SK-N-SH (cell line): Measurements from ENCODE around the gene SLC8A1. TPM values are rescaled to one million over a fixed set of nuclear protein-coding genes. Genes with fewer than 3 reads are reported as not detected.

Experiments
- CTCF ChIA-PET: fragments of 300-600, 350-600 bp; formaldehyde crosslinking; extraction: SDS; loops from one replicate; lab custom pipeline; 2021; lab: Yijun Ruan, JAX
- POLR2A ChIA-PET: fragments of 350-600 bp; sonication (Branson Sonifier 250); formaldehyde crosslinking; extraction: SDS; loops from one replicate; lab custom pipeline; 2020; ENCODE audit warnings: antibody characterized with exemption, inconsistent platforms; lab: Yijun Ruan, JAX
- DNase-seq: peaks from one replicate; pipeline ENCODE4 v3.0.0; 2012
- H2AFZ ChIP-seq: fragments of 200-600 bp; sonication (generic); 2 replicates; pipeline ENCODE4 v1.8.1; 2016; ENCODE audit warnings: antibody characterized with exemption, mild to moderate bottlenecking, low read depth
- H3F3A ChIP-seq: fragments of 200-600 bp; sonication (generic); replicated peaks from 2 replicates; pipeline ENCODE3; 2016; ENCODE audit warnings: antibody characterized with exemption, mild to moderate bottlenecking; ENCODE audit not compliant: insufficient read depth
- H3K27ac ChIP-seq, 2 experiments: fragments of 200-500 bp in 1 of 2; fragments of 200-600 bp in 1 of 2; sonication (Bioruptor generic) in 1 of 2; sonication (generic), shearing (Covaris generic) in 1 of 2; 2 replicates each; pipeline versions ENCODE4 v1.5.1 to v1.6.1; 2014 to 2016; ENCODE audit warnings: low read depth in 2 of 2, inconsistent platforms in 1 of 2, low read length in 1 of 2, mild to moderate bottlenecking in 1 of 2, mixed read lengths in 1 of 2
- H3K27me3 ChIP-seq: fragments of 200-600 bp; sonication (generic), shearing (Covaris generic); 2 replicates; pipeline ENCODE4 v1.6.1; 2016; ENCODE audit warnings: mixed run types; ENCODE audit not compliant: insufficient read depth
- H3K36me3 ChIP-seq, 2 experiments: fragments of 200-500 bp in 1 of 2; fragments of 200-600 bp in 1 of 2; sonication (Bioruptor generic) in 1 of 2; sonication (generic) in 1 of 2; replicated peaks in 1 of 2; 2 replicates each; pipeline versions ENCODE3 to v1.5.1; 2014 to 2016; ENCODE audit warnings: low read length in 1 of 2, mild to moderate bottlenecking in 1 of 2; ENCODE audit not compliant: insufficient read depth in 2 of 2, control insufficient read depth in 1 of 2
- H3K4me1 ChIP-seq, 2 experiments: fragments of 200-500 bp in 1 of 2; fragments of 200-600 bp in 1 of 2; sonication (Bioruptor generic) in 1 of 2; sonication (generic), shearing (Covaris generic) in 1 of 2; 2 replicates each; pipeline versions ENCODE4 v1.5.1 to v1.6.1; 2014 to 2016; ENCODE audit warnings: low read depth in 1 of 2, low read length in 1 of 2, mixed run types in 1 of 2; ENCODE audit not compliant: insufficient read depth in 2 of 2, control insufficient read depth in 1 of 2
- H3K4me2 ChIP-seq: fragments of 200-600 bp; sonication (generic), shearing (Covaris generic); 2 replicates; pipeline ENCODE4 v1.6.1; 2017; ENCODE audit warnings: mixed run types
- H3K4me3 ChIP-seq, 2 experiments: fragments of 200-500 bp in 1 of 2; fragments of 200-600 bp in 1 of 2; sonication (Bioruptor generic) in 1 of 2; sonication (generic), shearing (Covaris generic) in 1 of 2; 2 replicates each; pipeline versions ENCODE4 v1.5.1 to v1.8.1; 2014 to 2016; ENCODE audit warnings: low read depth in 2 of 2, inconsistent platforms in 1 of 2, low read length in 1 of 2, mild to moderate bottlenecking in 1 of 2, mixed read lengths in 1 of 2, moderate library complexity in 1 of 2
- H3K79me2 ChIP-seq: fragments of 200-600 bp; sonication (generic); 2 replicates; pipeline ENCODE4 v1.8.1; 2017; ENCODE audit warnings: mild to moderate bottlenecking; ENCODE audit not compliant: insufficient read depth
- H3K9ac ChIP-seq: fragments of 200-600 bp; sonication (generic); 2 replicates; pipeline ENCODE4 v1.6.1; 2017; ENCODE audit warnings: mixed run types
- H3K9me2 ChIP-seq: fragments of 200-600 bp; sonication (generic); 2 replicates; pipeline ENCODE4 v1.6.1; 2017; ENCODE audit warnings: mixed run types
- H3K9me3 ChIP-seq: fragments of 200-600 bp; sonication (generic); 2 replicates; pipeline ENCODE4 v1.6.1; 2017; ENCODE audit warnings: mixed run types, mild to moderate bottlenecking, moderate library complexity
- H4K20me1 ChIP-seq: fragments of 200-600 bp; sonication (generic); 2 replicates; pipeline ENCODE4 v1.6.1; 2017; ENCODE audit warnings: mild to moderate bottlenecking, mixed run types; ENCODE audit not compliant: insufficient read depth
- CHD2 ChIP-seq: fragments of 150-350 bp; IDR thresholded peaks from 2 replicates; pipeline ENCODE4 v1.6.1; 2018; ENCODE audit warnings: low read length; ENCODE audit not compliant: partially characterized antibody
- ELF1 ChIP-seq: IDR thresholded peaks from 2 replicates; pipeline ENCODE4 v1.4.0; 2012
- EP300 ChIP-seq, 2 experiments: IDR thresholded peaks; 2 replicates each; pipeline versions ENCODE4 v1.4.0 to v1.6.1; 2012; ENCODE audit warnings: borderline replicate concordance in 1 of 2, low read depth in 1 of 2, low read length in 1 of 2
- EZH2phosphoT487 ChIP-seq: fragments of 200-600 bp; sonication (generic); IDR thresholded peaks from 2 replicates; pipeline ENCODE4 v1.6.1; 2017; ENCODE audit warnings: low read depth, mixed run types, mild to moderate bottlenecking, antibody characterized with exemption, moderate library complexity, borderline replicate concordance
- FOXM1 ChIP-seq: IDR thresholded peaks from 2 replicates; pipeline ENCODE4 v1.4.0; 2012; ENCODE audit warnings: low read depth, mild to moderate bottlenecking
- MAX ChIP-seq: IDR thresholded peaks from 2 replicates; pipeline ENCODE4 v1.4.0; 2012; ENCODE audit warnings: low read depth
- MEF2A ChIP-seq: IDR thresholded peaks from 2 replicates; pipeline ENCODE4 v1.4.0; 2012; ENCODE audit warnings: low read depth, borderline replicate concordance
- NFIC ChIP-seq: IDR thresholded peaks from 2 replicates; pipeline ENCODE4 v1.4.0; 2012; ENCODE audit warnings: borderline replicate concordance
- NRF1 ChIP-seq: IDR thresholded peaks from 2 replicates; pipeline ENCODE4 v1.6.1; 2012; ENCODE audit warnings: low read depth, mild to moderate bottlenecking, low read length
- POLR2AphosphoS5 ChIP-seq: IDR thresholded peaks from 2 replicates; pipeline ENCODE4 v1.6.1; 2012; ENCODE audit warnings: low read depth, low read length
- RAD21 ChIP-seq: IDR thresholded peaks from 2 replicates; pipeline ENCODE4 v1.6.1; 2012; ENCODE audit warnings: mild to moderate bottlenecking, low read length
- RCOR1 ChIP-seq: fragments of 150-350 bp; IDR thresholded peaks from 2 replicates; pipeline ENCODE4 v1.6.1; 2017; ENCODE audit warnings: antibody characterized with exemption, low read length
- RFX5 ChIP-seq: IDR thresholded peaks from 2 replicates; pipeline ENCODE4 v1.6.1; 2012; ENCODE audit warnings: mild to moderate bottlenecking, improper control_type of control experiment, low read length
- RXRA ChIP-seq: IDR thresholded peaks from 2 replicates; pipeline ENCODE4 v1.4.0; 2012; ENCODE audit warnings: low read depth, mild to moderate bottlenecking, borderline replicate concordance
- SIN3A ChIP-seq: IDR thresholded peaks from 2 replicates; pipeline ENCODE4 v1.6.1; 2012; ENCODE audit warnings: low read depth, mild to moderate bottlenecking, low read length, moderate library complexity, borderline replicate concordance
- TCF12 ChIP-seq: IDR thresholded peaks from 2 replicates; pipeline ENCODE4 v1.4.0; 2012
- TEAD4 ChIP-seq: IDR thresholded peaks from 2 replicates; pipeline ENCODE4 v1.4.0; 2012; ENCODE audit warnings: mild to moderate bottlenecking, borderline replicate concordance; ENCODE audit not compliant: insufficient read depth
- WGBS: methylation state at CpG from one replicate; pipeline ENCODE4 v1.1.6; 2017; ENCODE audit warnings: low lambda C conversion rate; 5-methylcytosine and 5-hydroxymethylcytosine counted together
- polyA plus RNA-seq, 3 experiments: library from polyadenylated mRNA; depleted of rRNA; stranded (reverse); fragments of >200 nt; gene quantifications; 2 replicates each; pipeline ENCODE4 v1.2.3, GENCODE V29; 2012
- TF ChIP-seq, protein P1 (sequence below): fragments of 150-350 bp; IDR thresholded peaks from 2 replicates; pipeline ENCODE4 v1.6.1; 2016; ENCODE audit warnings: mild to moderate bottlenecking, low read depth, low read length
- TF ChIP-seq, protein P2 (sequence below): fragments of 200-600 bp; sonication (generic); IDR thresholded peaks from 2 replicates; pipeline ENCODE4 v1.6.1; 2017; ENCODE audit warnings: antibody characterized with exemption, mild to moderate bottlenecking, moderate library complexity
- TF ChIP-seq, protein P3 (sequence below): fragments of 150-350 bp; IDR thresholded peaks from 2 replicates; pipeline ENCODE4 v1.6.1; 2017; ENCODE audit warnings: antibody characterized with exemption, low read length, low read depth, borderline replicate concordance

SLC8A1 gene
- polyA plus RNA-seq, 1 of the 3 experiments (the other 2 are of a cell fraction) = 3.2 TPM

- TF ChIP-seq RAD21 = no peak
- TF ChIP-seq TCF12 = peak; percentile 97
- TF ChIP-seq EZH2phosphoT487 = no peak
- TF ChIP-seq, protein P1, sequence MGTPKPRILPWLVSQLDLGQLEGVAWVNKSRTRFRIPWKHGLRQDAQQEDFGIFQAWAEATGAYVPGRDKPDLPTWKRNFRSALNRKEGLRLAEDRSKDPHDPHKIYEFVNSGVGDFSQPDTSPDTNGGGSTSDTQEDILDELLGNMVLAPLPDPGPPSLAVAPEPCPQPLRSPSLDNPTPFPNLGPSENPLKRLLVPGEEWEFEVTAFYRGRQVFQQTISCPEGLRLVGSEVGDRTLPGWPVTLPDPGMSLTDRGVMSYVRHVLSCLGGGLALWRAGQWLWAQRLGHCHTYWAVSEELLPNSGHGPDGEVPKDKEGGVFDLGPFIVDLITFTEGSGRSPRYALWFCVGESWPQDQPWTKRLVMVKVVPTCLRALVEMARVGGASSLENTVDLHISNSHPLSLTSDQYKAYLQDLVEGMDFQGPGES = no peak
- peak; percentile 84 for TF ChIP-seq MEF2A
- peak; percentile 96 for TF ChIP-seq TEAD4
- TF ChIP-seq SIN3A = 0 out of 2 replicates have a peak, but pooled peaks have one; percentile 46
- TF ChIP-seq CHD2 = no peak
- TF ChIP-seq RFX5 = no peak
These were observed 46.4 kb downstream of the SLC8A1 start (continued) for GRCh38 chr2:40405465-40405864.

- Histone ChIP-seq H2AFZ (no peak overlapping the region), H3K4me3 (no peak overlapping the region), H3K9ac (no peak overlapping the region), H3K27me3 (no peaks in the 10 kb centered on the region), H3K4me1 (peaks cover 0 to 29% of the 10 kb centered on the region in 2 experiments; a peak in 3 of 4 replicates), H4K20me1 (no peaks in the 10 kb centered on the region), H3K4me2 (no peak overlapping the region), H3K9me3 (no peaks in the 10 kb centered on the region), H3F3A (peaks cover 25% of the 10 kb centered on the region), H3K27ac (peak overlapping the region in 1 of 2 experiments; percentile 37; a peak in 2 of 4 replicates), H3K9me2 (no peaks in the 10 kb centered on the region), H3K79me2 (no peaks in the 10 kb centered on the region; the same call in 1 of the 2 replicates), H3K36me3 (no peaks in the 10 kb centered on the region)
- ChIA-PET POLR2A (no interaction called here), CTCF (interaction anchor here (0.9 to 1.0 kb wide), 2 partner anchors 9 to 33 kb away, joined by 3 read pairs; no protein-coding TSS in a partner anchor)
- WGBS = over 99% methylated on average over 4 of the region's 4 CpGs
- no peak for TF ChIP-seq RFX5
- no peak for TF ChIP-seq TCF12
- no peak for TF ChIP-seq NRF1
- no peak for TF ChIP-seq RAD21
- no peak for TF ChIP-seq RXRA
- no peak for TF ChIP-seq NFIC
- no peak for TF ChIP-seq POLR2AphosphoS5
- no peak for TF ChIP-seq TEAD4
- no peak for TF ChIP-seq RCOR1
- no peak for TF ChIP-seq EP300 (IDR thresholded peaks at IDR 0.05; ENCODE audit: borderline replicate concordance in 1 of 2, low read depth in 1 of 2, low read length in 1 of 2)
- TF ChIP-seq FOXM1 = no peak
- TF ChIP-seq, protein P2, sequence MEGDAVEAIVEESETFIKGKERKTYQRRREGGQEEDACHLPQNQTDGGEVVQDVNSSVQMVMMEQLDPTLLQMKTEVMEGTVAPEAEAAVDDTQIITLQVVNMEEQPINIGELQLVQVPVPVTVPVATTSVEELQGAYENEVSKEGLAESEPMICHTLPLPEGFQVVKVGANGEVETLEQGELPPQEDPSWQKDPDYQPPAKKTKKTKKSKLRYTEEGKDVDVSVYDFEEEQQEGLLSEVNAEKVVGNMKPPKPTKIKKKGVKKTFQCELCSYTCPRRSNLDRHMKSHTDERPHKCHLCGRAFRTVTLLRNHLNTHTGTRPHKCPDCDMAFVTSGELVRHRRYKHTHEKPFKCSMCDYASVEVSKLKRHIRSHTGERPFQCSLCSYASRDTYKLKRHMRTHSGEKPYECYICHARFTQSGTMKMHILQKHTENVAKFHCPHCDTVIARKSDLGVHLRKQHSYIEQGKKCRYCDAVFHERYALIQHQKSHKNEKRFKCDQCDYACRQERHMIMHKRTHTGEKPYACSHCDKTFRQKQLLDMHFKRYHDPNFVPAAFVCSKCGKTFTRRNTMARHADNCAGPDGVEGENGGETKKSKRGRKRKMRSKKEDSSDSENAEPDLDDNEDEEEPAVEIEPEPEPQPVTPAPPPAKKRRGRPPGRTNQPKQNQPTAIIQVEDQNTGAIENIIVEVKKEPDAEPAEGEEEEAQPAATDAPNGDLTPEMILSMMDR = no peak
- no peak for TF ChIP-seq MAX
- no peak for TF ChIP-seq ELF1
- TF ChIP-seq, protein P3, sequence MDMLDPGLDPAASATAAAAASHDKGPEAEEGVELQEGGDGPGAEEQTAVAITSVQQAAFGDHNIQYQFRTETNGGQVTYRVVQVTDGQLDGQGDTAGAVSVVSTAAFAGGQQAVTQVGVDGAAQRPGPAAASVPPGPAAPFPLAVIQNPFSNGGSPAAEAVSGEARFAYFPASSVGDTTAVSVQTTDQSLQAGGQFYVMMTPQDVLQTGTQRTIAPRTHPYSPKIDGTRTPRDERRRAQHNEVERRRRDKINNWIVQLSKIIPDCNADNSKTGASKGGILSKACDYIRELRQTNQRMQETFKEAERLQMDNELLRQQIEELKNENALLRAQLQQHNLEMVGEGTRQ = no peak
- DNase-seq = no peak
These were observed 47.4 kb downstream of the SLC8A1 start for GRCh38 chr2:40404517-40404916.
